ENCODE data around the gene TLK2.
A peak's percentile ranks its signal among the peaks of the same experiment; 100 is the strongest.
"Not testable (repeated sequence)": the region's sequence is repeated elsewhere in the genome, so short reads cannot be mapped to it uniquely, and the experiment has no call there.

The TLK2 gene

GRCh38 chr17:62596662-62597061, 118.0 kb downstream of the TLK2 start:
- Mint-ChIP-seq H3K9me3 (ENCODE audit: low read depth) (no peaks in the 10 kb centered on the region), H3K4me1 (ENCODE audit: low read depth) (no peaks in the 10 kb centered on the region), H3K36me3 (peaks cover 20% of the 10 kb centered on the region), H3K27me3 (no peaks in the 10 kb centered on the region), H3K27ac (no peak overlapping the region), H3K4me3 (no peak overlapping the region)

- Mint-ChIP-seq H3K9me3 (ENCODE audit: low read depth) (no peaks in the 10 kb centered on the region), H3K4me3 (no peak overlapping the region), H3K4me1 (ENCODE audit: low read depth) (no peaks in the 10 kb centered on the region), H3K36me3 (peaks cover 20% of the 10 kb centered on the region), H3K27me3 (no peaks in the 10 kb centered on the region), H3K27ac (no peak overlapping the region)
Measured at GRCh38 chr17:62597150-62597549, 118.5 kb downstream of the TLK2 start.

GRCh38 chr17:62597920-62598319, 119.3 kb downstream of the TLK2 start:
- Mint-ChIP-seq H3K9me3 (ENCODE audit: low read depth) (no peaks in the 10 kb centered on the region), H3K36me3 (peaks cover 19% of the 10 kb centered on the region), H3K27ac (no peak overlapping the region)

GRCh38 chr17:62599964-62600657, 121.5 kb downstream of the TLK2 start:
- H3K36me3 Mint-ChIP-seq: peaks cover 17% of the 10 kb centered on the region
- no peaks in the 10 kb centered on the region for H3K9me3 Mint-ChIP-seq (ENCODE audit: low read depth)
- H3K4me3 Mint-ChIP-seq: no peak overlapping the region
- H3K27ac Mint-ChIP-seq: no peak overlapping the region
- no peaks in the 10 kb centered on the region for H3K4me1 Mint-ChIP-seq (ENCODE audit: low read depth)
- H3K27me3 Mint-ChIP-seq: no peaks in the 10 kb centered on the region

More at GRCh38 chr17:62597920-62598319, 119.3 kb downstream of the TLK2 start:
- no peaks in the 10 kb centered on the region for H3K27me3 Mint-ChIP-seq
- H3K4me1 Mint-ChIP-seq (ENCODE audit: low read depth): no peaks in the 10 kb centered on the region
- no peak overlapping the region for H3K4me3 Mint-ChIP-seq

GRCh38 chr17:62600805-62601204, 122.2 kb downstream of the TLK2 start:
- Mint-ChIP-seq H3K27me3 (no peaks in the 10 kb centered on the region), H3K9me3 (ENCODE audit: low read depth) (no peaks in the 10 kb centered on the region)

GRCh38 chr17:62601471-62601870, 122.8 kb downstream of the TLK2 start:
- Mint-ChIP-seq H3K36me3 (peaks cover 16% of the 10 kb centered on the region), H3K9me3 (ENCODE audit: low read depth) (no peaks in the 10 kb centered on the region), H3K4me1 (ENCODE audit: low read depth) (peaks cover 1% of the 10 kb centered on the region), H3K27me3 (no peaks in the 10 kb centered on the region), H3K27ac (no peak overlapping the region), H3K4me3 (no peak overlapping the region)

More at GRCh38 chr17:62600805-62601204, 122.2 kb downstream of the TLK2 start:
- H3K36me3 Mint-ChIP-seq: peaks cover 17% of the 10 kb centered on the region
- H3K27ac Mint-ChIP-seq: no peak overlapping the region
- no peak overlapping the region for H3K4me3 Mint-ChIP-seq
- H3K4me1 Mint-ChIP-seq (ENCODE audit: low read depth): no peaks in the 10 kb centered on the region

GRCh38 chr17:62603783-62604182, 125.2 kb downstream of the TLK2 start:
- not testable (repeated sequence) for H3K27ac Mint-ChIP-seq; H3K36me3 Mint-ChIP-seq; H3K4me3 Mint-ChIP-seq; H3K9me3 Mint-ChIP-seq (ENCODE audit: low read depth); H3K4me1 Mint-ChIP-seq (ENCODE audit: low read depth); H3K27me3 Mint-ChIP-seq

- H3K4me1 Mint-ChIP-seq (ENCODE audit: low read depth): peaks cover 1% of the 10 kb centered on the region
- no peak overlapping the region for H3K27ac Mint-ChIP-seq
- no peak overlapping the region for H3K4me3 Mint-ChIP-seq
- H3K9me3 Mint-ChIP-seq (ENCODE audit: low read depth): no peaks in the 10 kb centered on the region
- H3K36me3 Mint-ChIP-seq: peaks cover 10% of the 10 kb centered on the region
- no peaks in the 10 kb centered on the region for H3K27me3 Mint-ChIP-seq
Measured at GRCh38 chr17:62605588-62605987, 127.0 kb downstream of the TLK2 start.

- Mint-ChIP-seq H3K9me3 (ENCODE audit: low read depth) (no peaks in the 10 kb centered on the region), H3K4me3 (no peak overlapping the region), H3K36me3 (peaks cover 4% of the 10 kb centered on the region), H3K4me1 (ENCODE audit: low read depth) (peaks cover 2% of the 10 kb centered on the region), H3K27ac (peak overlapping the region; percentile 16), H3K27me3 (no peaks in the 10 kb centered on the region)
Measured at GRCh38 chr17:62611292-62611691, 132.7 kb downstream of the TLK2 start.

- H3K27me3 Mint-ChIP-seq: no peaks in the 10 kb centered on the region
- H3K4me1 Mint-ChIP-seq (ENCODE audit: low read depth): peaks cover 2% of the 10 kb centered on the region
- no peak overlapping the region for H3K27ac Mint-ChIP-seq
- H3K9me3 Mint-ChIP-seq (ENCODE audit: low read depth): no peaks in the 10 kb centered on the region
- peaks cover 4% of the 10 kb centered on the region for H3K36me3 Mint-ChIP-seq
- no peak overlapping the region for H3K4me3 Mint-ChIP-seq
Measured at GRCh38 chr17:62611728-62612127, 133.1 kb downstream of the TLK2 start.

- H3K27ac Mint-ChIP-seq, H3K4me3 Mint-ChIP-seq, H3K36me3 Mint-ChIP-seq: not testable (repeated sequence)
Measured at GRCh38 chr17:62612289-62612688, 133.7 kb downstream of the TLK2 start.

GRCh38 chr17:62613095-62613494, 134.5 kb downstream of the TLK2 start:
- not testable (repeated sequence) for H3K36me3 Mint-ChIP-seq; H3K27me3 Mint-ChIP-seq; H3K4me1 Mint-ChIP-seq (ENCODE audit: low read depth); H3K4me3 Mint-ChIP-seq; H3K9me3 Mint-ChIP-seq (ENCODE audit: low read depth); H3K27ac Mint-ChIP-seq

More at GRCh38 chr17:62612289-62612688, 133.7 kb downstream of the TLK2 start:
- not testable (repeated sequence) for H3K9me3 Mint-ChIP-seq (ENCODE audit: low read depth); H3K27me3 Mint-ChIP-seq; H3K4me1 Mint-ChIP-seq (ENCODE audit: low read depth)

- Mint-ChIP-seq H3K36me3 (peaks cover 4% of the 10 kb centered on the region), H3K9me3 (ENCODE audit: low read depth) (no peaks in the 10 kb centered on the region), H3K27ac (no peak overlapping the region), H3K4me1 (ENCODE audit: low read depth) (peaks cover 2% of the 10 kb centered on the region), H3K4me3 (no peak overlapping the region), H3K27me3 (no peaks in the 10 kb centered on the region)
Measured at GRCh38 chr17:62614142-62614541, 135.5 kb downstream of the TLK2 start.

GRCh38 chr17:62615503-62615902, 136.9 kb downstream of the TLK2 start:
- Mint-ChIP-seq H3K27ac (no peak overlapping the region), H3K36me3 (no peaks in the 10 kb centered on the region), H3K27me3 (no peaks in the 10 kb centered on the region), H3K4me3 (no peak overlapping the region), H3K9me3 (ENCODE audit: low read depth) (no peaks in the 10 kb centered on the region), H3K4me1 (ENCODE audit: low read depth) (peaks cover 2% of the 10 kb centered on the region)

- no peak overlapping the region for H3K27ac Mint-ChIP-seq
- H3K4me3 Mint-ChIP-seq: no peak overlapping the region
- H3K4me1 Mint-ChIP-seq (ENCODE audit: low read depth): no peaks in the 10 kb centered on the region
- no peaks in the 10 kb centered on the region for H3K27me3 Mint-ChIP-seq
- no peaks in the 10 kb centered on the region for H3K36me3 Mint-ChIP-seq
- no peaks in the 10 kb centered on the region for H3K9me3 Mint-ChIP-seq (ENCODE audit: low read depth)
Measured at GRCh38 chr17:62616993-62617893, 138.6 kb downstream of the TLK2 start.
